Naive thymus-derived CD4-positive, alpha-beta T cell (primary cell): ENCODE data around the gene EHF. TPM values are rescaled to one million over a fixed set of nuclear protein-coding genes. Genes with fewer than 3 reads are reported as not detected.

ENCODE experiments used
- ATAC-seq: fragments of 150-1000 bp; cut with Tn5 transposase; 2 replicates; pipeline ENCODE4 v1.10.0; 2021; ENCODE audit warnings: mild to moderate bottlenecking, moderate library complexity
- CTCF ChIA-PET: fragments of 350-600 bp; sonication (Branson Sonifier 250); formaldehyde crosslinking; loops from one replicate; lab custom pipeline; 2021; ENCODE audit warnings: antibody characterized with exemption; lab: Charles Lee
- POLR2A ChIA-PET: fragments of 350-600 bp; sonication (Branson Sonifier 250); formaldehyde crosslinking; loops from one replicate; lab custom pipeline; 2021; ENCODE audit warnings: antibody characterized with exemption, inconsistent platforms; lab: Charles Lee
- DNase-seq, 9 donors: peaks; one replicate each; pipeline versions ENCODE4 v3.0.0 to v3.0.0-alpha.2; 2020 to 2022; ENCODE audit warnings: mixed read lengths in 1 of 9
- H3K27ac ChIP-seq: one replicate; pipeline ENCODE4 v1.7.0; 2013; ENCODE audit warnings: mild to moderate bottlenecking, low read depth, low read length, moderate library complexity
- H3K27me3 ChIP-seq, 2 donors: one replicate each; pipeline ENCODE4 v1.7.0; 2013; ENCODE audit warnings: low read length in 2 of 2, mild to moderate bottlenecking in 2 of 2, moderate library complexity in 2 of 2; ENCODE audit not compliant: control insufficient read depth in 2 of 2, insufficient read depth in 2 of 2
- H3K36me3 ChIP-seq, 3 experiments: 1 replicate in 2 of 3; 2 replicates in 1 of 3; pipeline ENCODE4 v1.7.0; 2013; ENCODE audit warnings: low read length in 3 of 3, mild to moderate bottlenecking in 3 of 3, moderate library complexity in 1 of 3; ENCODE audit not compliant: insufficient read depth in 3 of 3, control insufficient read depth in 2 of 3
- H3K4me1 ChIP-seq, 2 donors: one replicate each; pipeline ENCODE4 v1.7.0; 2013; ENCODE audit warnings: low read length in 2 of 2, mild to moderate bottlenecking in 2 of 2, moderate library complexity in 1 of 2; ENCODE audit not compliant: control insufficient read depth in 2 of 2, insufficient read depth in 2 of 2
- H3K4me3 ChIP-seq: 2 replicates; pipeline ENCODE4 v1.7.0; 2013; ENCODE audit warnings: mild to moderate bottlenecking, low read length
- H3K9me3 ChIP-seq, 3 experiments: 1 replicate in 2 of 3; 2 replicates in 1 of 3; pipeline ENCODE4 v1.7.0; 2013; ENCODE audit warnings: low read length in 3 of 3; ENCODE audit not compliant: control insufficient read depth in 2 of 3
- H3K27ac Mint-ChIP-seq, 9 donors: one replicate each; pipeline ENCODE4 v1.8.0; 2020 to 2022; ENCODE audit warnings: mixed read lengths in 9 of 9, mild to moderate bottlenecking in 8 of 9, moderate library complexity in 5 of 9, inconsistent platforms in 2 of 9
- H3K27me3 Mint-ChIP-seq, 5 donors: one replicate each; pipeline ENCODE4 v1.8.0; 2021 to 2022; ENCODE audit warnings: mixed read lengths in 5 of 5, mild to moderate bottlenecking in 1 of 5
- H3K36me3 Mint-ChIP-seq, 5 donors: one replicate each; pipeline ENCODE4 v1.8.0; 2020 to 2022; ENCODE audit warnings: mixed read lengths in 5 of 5, mild to moderate bottlenecking in 3 of 5, inconsistent platforms in 1 of 5
- H3K4me1 Mint-ChIP-seq, 7 donors: one replicate each; pipeline ENCODE4 v1.8.0; 2020 to 2022; ENCODE audit warnings: mixed read lengths in 7 of 7, mild to moderate bottlenecking in 3 of 7, inconsistent platforms in 1 of 7
- H3K4me3 Mint-ChIP-seq, 10 donors: one replicate each; pipeline ENCODE4 v1.8.0; 2020 to 2022; ENCODE audit warnings: mild to moderate bottlenecking in 10 of 10, mixed read lengths in 10 of 10, moderate library complexity in 6 of 10, inconsistent platforms in 2 of 10
- H3K9me3 Mint-ChIP-seq, 11 donors: one replicate each; pipeline ENCODE4 v1.8.0; 2020 to 2022; ENCODE audit warnings: mixed read lengths in 11 of 11, mild to moderate bottlenecking in 4 of 11, inconsistent platforms in 1 of 11, moderate library complexity in 1 of 11
- intact Hi-C, 2 donors: fragments of 100-400 bp; cut with micrococcal nuclease; formaldehyde crosslinking; loops; one replicate each; pipeline ENCODE4 v1.15.1; 2023
- polyA plus RNA-seq, 2 donors: library from polyadenylated mRNA; unstranded; fragments of 300-500 nt; fragmentation: Illumina TruSeq; gene quantifications; one replicate each; pipeline ENCODE4 v1.2.3, GENCODE V29; 2021
- total RNA-seq, 6 experiments: library from RNA in 5 of 6; stranded (reverse) in 5 of 6; gene quantifications; 1 replicate in 5 of 6; 2 replicates in 1 of 6; pipeline ENCODE4 v1.2.3 and lab custom pipeline; 2021 to 2026

The EHF gene
- total and polyA plus RNA-seq, 7 experiments from 2014 or later = 0.20 TPM; not detected in 6

DNA sequence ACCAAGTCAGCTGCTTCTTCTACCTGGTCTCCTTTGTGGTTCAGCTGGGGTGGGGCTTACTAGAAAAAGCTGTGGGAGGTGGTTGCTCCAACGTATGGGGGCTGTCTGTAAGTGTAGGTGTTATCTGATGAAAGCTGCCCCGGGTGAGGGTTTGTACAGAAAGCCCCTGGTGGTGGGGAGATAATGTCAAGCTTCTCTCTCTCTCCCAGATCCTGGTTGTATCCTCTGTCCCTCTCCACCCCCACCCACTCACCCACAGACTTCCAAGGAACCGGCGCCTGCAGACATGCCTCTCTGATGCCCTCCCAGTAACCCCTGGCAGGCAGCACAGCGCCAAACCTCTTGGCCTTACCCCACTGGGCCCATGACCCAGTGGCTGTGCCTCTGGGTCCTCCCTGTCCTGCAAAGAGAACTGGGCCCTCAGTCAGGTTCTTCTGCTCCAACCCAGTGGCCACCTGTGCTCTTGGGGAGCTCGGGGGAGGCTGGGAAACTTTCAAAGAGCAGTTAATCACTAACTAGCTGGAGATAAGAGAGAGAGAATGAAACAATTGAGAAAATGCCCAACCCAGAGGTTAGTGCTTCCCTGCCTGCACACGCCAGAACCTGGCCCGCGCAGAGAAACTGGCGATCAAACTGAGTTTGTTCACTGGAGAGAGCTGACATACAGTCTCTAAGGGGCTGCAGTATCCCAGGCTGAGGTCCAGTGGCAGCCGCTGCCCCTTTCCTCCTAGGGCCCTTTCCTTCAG is 20.4 kb upstream of the EHF start:
- Mint-ChIP-seq H3K4me3 (no peak overlapping the region), H3K9me3 (peaks cover 0 to 7% (median 0%) of the 10 kb centered on the region in 11 donors), H3K27ac (peak overlapping the region in 1 of 9 donors; percentile 13), H3K36me3 (peaks cover 0 to 4% (median 0%) of the 10 kb centered on the region in 5 donors), H3K27me3 (peaks cover 0 to 10% (median 6%) of the 10 kb centered on the region in 5 donors), H3K4me1 (peaks cover 0 to 15% (median 7%) of the 10 kb centered on the region in 7 donors)
- Histone ChIP-seq H3K36me3 (no peaks in the 10 kb centered on the region), H3K9me3 (no peaks in the 10 kb centered on the region), H3K27ac (no peak overlapping the region), H3K4me3 (no peak overlapping the region), H3K4me1 (peaks cover 0 to 7% of the 10 kb centered on the region in 2 donors), H3K27me3 (no peaks in the 10 kb centered on the region)
- POLR2A ChIA-PET = no interaction called here
- intact Hi-C loops = no loop called here
- DNase-seq (no peak), ATAC-seq (no peak)
- CTCF ChIA-PET = no interaction called here

DNA sequence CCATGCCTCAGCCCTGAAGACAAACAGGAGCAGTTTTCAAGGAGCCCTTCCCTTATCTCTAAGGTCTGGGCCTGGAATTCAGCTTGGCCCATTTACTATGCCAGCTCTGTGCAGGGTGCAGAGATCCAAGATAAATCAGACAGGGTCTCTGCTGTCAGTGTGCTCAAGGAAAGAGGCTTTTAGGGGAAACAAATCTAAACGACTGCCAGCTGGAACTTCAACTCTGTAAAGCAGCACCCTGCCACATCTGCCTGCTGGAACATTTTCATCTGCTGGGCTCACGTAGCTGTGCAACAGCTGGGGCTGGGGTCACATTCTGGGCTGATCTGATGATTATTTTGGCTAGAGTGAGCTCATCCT is 19.8 kb upstream of the EHF start:
- Histone ChIP-seq H3K27me3 (no peaks in the 10 kb centered on the region), H3K4me1 (peaks cover 0 to 7% of the 10 kb centered on the region in 2 donors), H3K27ac (no peak overlapping the region), H3K36me3 (no peaks in the 10 kb centered on the region), H3K9me3 (no peaks in the 10 kb centered on the region), H3K4me3 (no peak overlapping the region)
- intact Hi-C loops = no loop called here
- peaks cover 0 to 4% (median 0%) of the 10 kb centered on the region in 11 donors for H3K9me3 Mint-ChIP-seq
- no peak for ATAC-seq
- H3K4me3 Mint-ChIP-seq = no peak overlapping the region
- ChIA-PET CTCF (no interaction called here), POLR2A (no interaction called here)
- H3K4me1 Mint-ChIP-seq = peaks cover 0 to 15% (median 7%) of the 10 kb centered on the region in 7 donors
- H3K36me3 Mint-ChIP-seq = peaks cover 0 to 3% (median 0%) of the 10 kb centered on the region in 5 donors
- peaks cover 0 to 10% (median 7%) of the 10 kb centered on the region in 5 donors for H3K27me3 Mint-ChIP-seq
- H3K27ac Mint-ChIP-seq = no peak overlapping the region
- no peak for DNase-seq

DNA sequence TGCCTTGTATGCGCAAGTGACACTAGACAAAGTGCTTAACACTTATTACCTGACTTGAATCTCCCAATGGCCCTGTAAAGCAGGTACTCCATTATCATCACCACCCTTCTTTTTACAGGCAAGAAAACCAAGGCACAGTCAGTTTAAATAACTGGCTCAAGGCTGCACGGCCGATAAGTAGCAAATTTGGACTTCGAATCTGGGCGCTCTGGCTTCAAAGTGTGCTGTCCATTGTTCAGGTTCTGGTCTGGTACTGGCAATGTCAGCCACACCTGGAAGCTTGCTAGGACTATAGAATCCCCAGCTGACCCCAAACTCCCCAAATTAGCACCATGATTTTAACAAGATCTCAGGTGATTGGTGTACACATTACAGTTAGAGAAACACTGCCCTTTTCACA is 19.3 kb upstream of the EHF start:
- H3K27ac ChIP-seq = no peak overlapping the region
- ATAC-seq = no peak
- peaks cover 0 to under 1% (median 0%) of the 10 kb centered on the region in 11 donors for H3K9me3 Mint-ChIP-seq
- CTCF ChIA-PET = no interaction called here
- POLR2A ChIA-PET = no interaction called here
- intact Hi-C loops = no loop called here
- peaks cover 0 to 10% (median 3%) of the 10 kb centered on the region in 5 donors for H3K27me3 Mint-ChIP-seq
- H3K9me3 ChIP-seq = no peaks in the 10 kb centered on the region
- no peak overlapping the region for H3K4me3 ChIP-seq
- peaks cover 0 to 16% (median 7%) of the 10 kb centered on the region in 7 donors for H3K4me1 Mint-ChIP-seq
- no peaks in the 10 kb centered on the region for H3K36me3 ChIP-seq
- H3K4me3 Mint-ChIP-seq = no peak overlapping the region
- H3K36me3 Mint-ChIP-seq = no peaks in the 10 kb centered on the region
- no peak overlapping the region for H3K27ac Mint-ChIP-seq
- H3K4me1 ChIP-seq = peaks cover 0 to 7% of the 10 kb centered on the region in 2 donors
- no peak for DNase-seq
- H3K27me3 ChIP-seq = no peaks in the 10 kb centered on the region

DNA sequence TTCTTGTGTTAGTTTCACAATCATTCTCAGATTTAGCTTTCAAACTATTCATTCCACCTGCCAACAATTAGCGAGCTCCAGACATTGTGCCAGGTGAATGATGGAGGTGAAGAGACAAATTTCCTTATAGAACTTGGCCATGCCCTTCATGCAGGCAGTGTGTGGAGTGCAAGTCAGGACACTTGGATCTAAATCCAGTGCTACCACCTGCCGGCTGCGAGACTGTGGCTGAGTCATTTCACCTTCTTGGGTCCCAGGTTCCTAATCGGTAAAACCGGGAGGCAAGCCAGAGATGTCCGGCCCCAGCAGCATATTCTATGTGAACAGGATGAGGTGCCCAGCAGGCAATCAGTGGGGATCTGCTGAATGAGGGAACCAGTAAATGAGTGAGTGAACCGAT is 18.6 kb upstream of the EHF start:
- ATAC-seq (no peak), DNase-seq (no peak)
- no peak overlapping the region for H3K27ac ChIP-seq
- no peaks in the 10 kb centered on the region for H3K9me3 ChIP-seq
- ChIA-PET CTCF (no interaction called here), POLR2A (no interaction called here)
- H3K36me3 ChIP-seq = no peaks in the 10 kb centered on the region
- no peaks in the 10 kb centered on the region for H3K9me3 Mint-ChIP-seq
- peaks cover 0 to 12% (median 0%) of the 10 kb centered on the region in 5 donors for H3K27me3 Mint-ChIP-seq
- H3K4me1 ChIP-seq = peaks cover 0 to 7% of the 10 kb centered on the region in 2 donors
- H3K27ac Mint-ChIP-seq = no peak overlapping the region
- intact Hi-C loops = no loop called here
- H3K4me1 Mint-ChIP-seq = peaks cover 0 to 16% (median 7%) of the 10 kb centered on the region in 7 donors
- H3K27me3 ChIP-seq = no peaks in the 10 kb centered on the region
- H3K4me3 ChIP-seq = no peak overlapping the region
- H3K4me3 Mint-ChIP-seq = no peak overlapping the region
- no peaks in the 10 kb centered on the region for H3K36me3 Mint-ChIP-seq

DNA sequence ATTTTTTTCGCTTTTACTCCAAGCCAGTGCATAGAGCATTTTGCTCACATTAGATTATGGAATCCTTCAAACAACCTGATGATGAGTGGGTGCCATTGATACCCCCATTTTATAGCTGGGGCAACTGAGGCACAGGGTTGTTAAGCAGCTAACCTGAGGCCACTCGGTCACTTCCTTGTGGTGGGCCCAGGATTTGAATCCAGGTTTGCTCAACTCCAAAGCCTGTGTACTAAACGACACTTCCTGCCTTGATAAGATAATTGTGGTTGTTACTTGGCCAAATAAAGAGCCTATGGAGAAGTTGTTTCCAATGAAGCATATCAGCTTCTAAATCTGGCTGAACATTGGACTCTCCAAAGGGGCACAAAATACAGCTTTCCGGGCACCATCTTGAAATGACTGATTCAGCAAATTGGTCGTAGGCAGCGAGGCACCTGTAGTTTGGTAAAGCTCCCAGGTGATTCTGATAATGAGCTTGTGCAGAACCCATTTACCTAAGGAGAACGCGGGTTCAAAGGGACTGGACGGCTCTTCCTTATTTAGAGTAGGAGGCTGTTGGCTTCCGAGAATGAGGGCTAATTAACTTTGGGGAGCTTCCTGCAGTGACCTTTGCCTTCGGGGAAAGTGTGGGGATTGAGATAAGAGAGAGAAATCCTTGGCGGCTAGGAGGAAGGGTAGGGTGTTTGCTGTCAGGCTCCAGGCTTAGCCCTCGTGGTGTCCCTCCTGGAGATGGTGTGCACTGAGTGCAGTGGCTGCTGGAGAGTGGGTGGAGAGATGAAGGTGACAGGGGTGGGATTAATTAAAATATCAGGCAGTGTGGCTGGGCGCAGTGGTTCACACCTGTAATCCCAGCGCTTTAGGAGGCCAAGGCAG is 17.5 kb upstream of the EHF start:
- ATAC-seq (no peak), DNase-seq (no peak)
- H3K4me3 Mint-ChIP-seq = no peak overlapping the region
- H3K9me3 Mint-ChIP-seq = no peaks in the 10 kb centered on the region
- ChIA-PET CTCF (no interaction called here), POLR2A (no interaction called here)
- peaks cover 0 to 16% (median 7%) of the 10 kb centered on the region in 7 donors for H3K4me1 Mint-ChIP-seq
- no peaks in the 10 kb centered on the region for H3K36me3 Mint-ChIP-seq
- Histone ChIP-seq H3K4me1 (peaks cover 0 to 7% of the 10 kb centered on the region in 2 donors), H3K4me3 (no peak overlapping the region), H3K36me3 (no peaks in the 10 kb centered on the region), H3K27me3 (no peaks in the 10 kb centered on the region), H3K27ac (no peak overlapping the region), H3K9me3 (no peaks in the 10 kb centered on the region)
- no peak overlapping the region for H3K27ac Mint-ChIP-seq
- intact Hi-C loops = no loop called here
- peaks cover 0 to 12% (median 0%) of the 10 kb centered on the region in 5 donors for H3K27me3 Mint-ChIP-seq

DNA sequence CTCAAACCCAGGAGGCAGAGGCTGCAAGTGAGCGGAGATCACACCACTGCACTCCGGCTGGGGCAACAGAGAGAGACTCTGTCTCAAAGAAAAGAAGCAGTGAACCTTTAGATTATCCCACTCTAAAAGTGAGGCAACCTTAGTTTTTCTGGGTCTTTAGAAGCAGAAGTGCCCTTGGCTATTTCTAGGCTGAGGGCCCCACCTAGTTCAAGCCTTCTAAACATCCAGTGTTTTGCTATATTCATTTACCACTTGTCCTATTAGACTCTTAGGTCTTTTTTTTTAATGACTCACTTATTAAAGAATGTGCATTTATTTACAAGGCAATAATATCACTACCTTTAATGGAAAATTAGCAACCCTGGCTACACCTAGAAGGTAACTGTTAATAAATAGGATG is 16.7 kb upstream of the EHF start:
- Mint-ChIP-seq H3K9me3 (no peaks in the 10 kb centered on the region), H3K27ac (no peak overlapping the region), H3K4me1 (peaks cover 0 to 14% (median 7%) of the 10 kb centered on the region in 7 donors), H3K4me3 (no peak overlapping the region), H3K27me3 (peaks cover 0 to 12% (median 0%) of the 10 kb centered on the region in 5 donors), H3K36me3 (no peaks in the 10 kb centered on the region)
- ChIA-PET POLR2A (no interaction called here), CTCF (no interaction called here)
- no peak for ATAC-seq
- H3K27me3 ChIP-seq = no peaks in the 10 kb centered on the region
- no peak overlapping the region for H3K27ac ChIP-seq
- H3K9me3 ChIP-seq = no peaks in the 10 kb centered on the region
- H3K36me3 ChIP-seq = no peaks in the 10 kb centered on the region
- DNase-seq = no peak
- H3K4me3 ChIP-seq = no peak overlapping the region
- H3K4me1 ChIP-seq = peaks cover 0 to 7% of the 10 kb centered on the region in 2 donors
- intact Hi-C loops = no loop called here
